Measurements from ENCODE around the gene POR. TPM values are rescaled to one million over a fixed set of nuclear protein-coding genes. Genes with fewer than 3 reads are reported as not detected.
A peak's percentile ranks its signal among the peaks of the same experiment; 100 is the strongest.

The POR gene
- total and polyA plus RNA-seq, 2 of the 13 experiments (the other 11 are each of a cell fraction or from before 2014, with no cell fraction given), result 145 to 266 TPM

DNA sequence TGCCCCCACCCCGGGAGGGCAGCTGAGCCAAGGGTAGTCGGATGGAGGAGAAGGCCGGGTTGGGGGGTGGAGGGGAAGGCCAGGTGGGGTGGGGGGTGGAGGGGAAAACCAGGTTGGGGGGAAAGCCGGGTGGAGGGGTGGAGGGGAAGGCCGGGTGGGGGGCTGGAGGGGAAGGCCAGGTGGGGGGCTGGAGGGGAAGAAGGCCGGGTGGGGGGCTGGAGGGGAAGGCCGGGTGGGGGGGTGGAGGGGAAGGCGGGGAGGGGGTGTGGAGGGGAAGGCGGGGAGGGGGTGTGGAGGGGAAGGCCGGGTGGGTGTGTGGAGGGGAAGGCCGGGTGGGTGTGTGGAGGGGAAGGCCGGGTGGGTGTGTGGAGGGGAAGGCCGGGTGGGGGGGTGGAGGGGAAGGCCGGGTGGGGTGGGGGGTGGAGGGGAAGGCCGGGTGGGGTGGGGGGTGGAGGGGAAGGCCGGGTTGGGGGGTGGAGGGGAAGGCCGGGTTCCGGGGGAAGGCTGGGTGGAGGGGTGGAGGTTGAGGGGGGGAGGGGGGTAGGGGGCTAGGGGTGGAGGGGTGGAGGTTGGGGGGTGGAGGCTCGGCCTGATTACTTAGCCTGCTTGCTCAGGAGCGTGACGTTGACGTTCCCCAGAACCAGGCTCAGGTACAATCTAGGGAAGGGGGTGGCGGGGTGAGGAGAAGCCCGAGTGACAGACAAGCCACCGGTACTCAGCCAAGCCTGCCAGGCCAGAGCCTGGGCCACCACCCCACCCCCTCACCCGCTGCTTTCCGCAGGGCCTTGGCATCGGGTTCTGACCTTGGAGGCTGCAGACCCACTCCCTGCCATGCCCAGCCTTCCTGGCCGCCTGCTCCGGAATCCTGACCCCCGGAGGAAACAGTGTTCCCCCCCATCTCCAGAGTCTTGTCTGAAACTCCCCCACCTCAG lies 73.9 kb downstream of the POR start (continued):
- no peak for TF ChIP-seq KLF11 (CRISPR knock-in tag; IDR thresholded peaks at IDR 0.05)
- TF ChIP-seq HNRNPK (IDR thresholded peaks at IDR 0.05; ENCODE audit: low read depth, low read length, poor library complexity, severe bottlenecking), result peak; percentile 62
- no peak for TF ChIP-seq SMAD9 (CRISPR knock-in tag; IDR thresholded peaks at IDR 0.05)

DNA sequence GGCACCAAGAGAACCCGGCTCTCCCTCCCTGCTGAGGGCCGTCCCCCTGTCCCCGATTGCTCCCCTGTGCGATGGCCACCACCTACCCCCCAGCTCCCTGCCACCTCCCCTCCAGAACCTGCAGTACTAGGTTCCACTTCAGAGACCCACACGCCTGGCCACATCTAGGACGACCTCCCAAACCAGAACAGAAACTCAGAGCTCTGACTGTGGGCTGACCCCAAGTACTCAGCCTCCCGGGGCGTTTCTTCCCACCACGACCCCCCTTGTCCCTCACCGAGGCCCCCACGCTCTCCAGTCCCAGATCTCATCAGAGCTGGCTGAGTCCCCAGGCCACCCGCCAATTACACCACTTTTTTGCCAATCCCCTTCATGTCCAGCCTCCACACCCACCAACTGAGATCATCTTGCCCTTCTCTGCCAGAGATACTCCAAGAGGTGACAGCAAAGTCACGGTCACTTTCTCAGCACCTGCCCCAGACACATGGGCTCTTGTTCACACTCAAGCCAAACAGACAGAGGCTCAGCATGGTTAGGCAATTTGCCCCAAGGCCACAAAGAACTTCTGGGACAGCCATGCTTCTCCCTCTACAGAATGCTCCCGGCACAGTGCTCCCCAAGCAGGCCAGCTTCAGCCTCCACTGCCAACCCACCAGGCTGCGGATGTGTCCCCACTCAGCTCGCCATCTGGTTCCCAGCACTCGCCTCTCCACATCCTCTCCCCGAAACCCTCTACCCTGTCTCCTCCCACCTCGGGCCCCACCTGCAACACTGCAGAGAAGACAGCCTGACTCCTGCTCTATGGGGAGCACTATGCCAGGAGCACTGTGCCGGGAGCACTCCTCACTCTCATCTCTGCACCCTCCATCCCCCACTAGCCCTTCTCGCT lies 74.8 kb downstream of the POR start:
- Histone ChIP-seq H3K27me3 (ENCODE audit: control insufficient read depth in 1 of 2, insufficient read depth in 2 of 2, low read length in 2 of 2) (no peaks in the 10 kb centered on the region), H3K9ac (ENCODE audit: insufficient read depth, low read depth, low read length) (no peak overlapping the region), H3K4me1 (ENCODE audit: insufficient read depth, low read length) (peaks cover 28% of the 10 kb centered on the region), H3K9me3 (ENCODE audit: low read length) (no peaks in the 10 kb centered on the region), H3K4me3 (replicated peaks in 1 of 3; ENCODE audit: insufficient read depth in 1 of 3, low read depth in 2 of 3, low read length in 3 of 3) (no peak overlapping the region), H4K20me1 (ENCODE audit: insufficient read depth, low read length) (peaks cover 4% of the 10 kb centered on the region; the same call in 1 of the 2 replicates), H3K79me2 (ENCODE audit: insufficient read depth, low read length) (peaks cover 2% of the 10 kb centered on the region), H3K36me3 (replicated peaks in 1 of 2; ENCODE audit: control insufficient read depth in 1 of 2, insufficient read depth in 2 of 2, low read length in 2 of 2) (peaks cover 18 to 34% of the 10 kb centered on the region in 2 experiments; a peak in 4 of 5 replicates), H3K4me2 (ENCODE audit: low read depth, low read length) (no peak overlapping the region), H2AFZ (ENCODE audit: low read length) (no peak overlapping the region), H3K27ac (ENCODE audit: extremely low read length, insufficient read depth, low read length) (no peak overlapping the region)
- ATAC-seq, result no peak
- FAIRE-seq, result no peak
- CTCF ChIA-PET (ENCODE audit: low intra/inter-chr PET ratio, low total read pairs), result no interaction called here
- POLR2A ChIA-PET, result no interaction called here
- in situ Hi-C loops (cut with HindIII; ENCODE audit: extremely low pct_ligation_motif_present, low pct_unique_long_range_greater_than_20kb), result no loop called here
- BruUV-seq (replicated peaks), result no TSS peak
- intact Hi-C loops (cut with micrococcal nuclease; ENCODE audit: unreplicated experiment), result no loop called here
- TF ChIP-seq POLR2A (IDR thresholded peaks at IDR 0.05; ENCODE audit: insufficient read depth in 1 of 2, low read depth in 2 of 2, low read length in 2 of 2) (no peak), SMAD1 (CRISPR knock-in tag; IDR thresholded peaks at IDR 0.05; ENCODE audit: borderline replicate concordance, low read depth) (no peak), AGO2 (optimal IDR thresholded peaks at IDR 0.05; ENCODE audit: low read depth, low read length) (peak; percentile 61), ZNF263 (CRISPR knock-in tag; IDR thresholded peaks at IDR 0.05) (peak; percentile 97), HNRNPLL (IDR thresholded peaks at IDR 0.05; ENCODE audit: low read depth, low read length, poor library complexity, severe bottlenecking) (no peak), ZNF7 (CRISPR knock-in tag; IDR thresholded peaks at IDR 0.05) (peak; percentile 51; the same call in 1 of the 2 replicates)
- TF ChIP-seq, protein P1, sequence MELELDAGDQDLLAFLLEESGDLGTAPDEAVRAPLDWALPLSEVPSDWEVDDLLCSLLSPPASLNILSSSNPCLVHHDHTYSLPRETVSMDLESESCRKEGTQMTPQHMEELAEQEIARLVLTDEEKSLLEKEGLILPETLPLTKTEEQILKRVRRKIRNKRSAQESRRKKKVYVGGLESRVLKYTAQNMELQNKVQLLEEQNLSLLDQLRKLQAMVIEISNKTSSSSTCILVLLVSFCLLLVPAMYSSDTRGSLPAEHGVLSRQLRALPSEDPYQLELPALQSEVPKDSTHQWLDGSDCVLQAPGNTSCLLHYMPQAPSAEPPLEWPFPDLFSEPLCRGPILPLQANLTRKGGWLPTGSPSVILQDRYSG (CRISPR knock-in tag; IDR thresholded peaks at IDR 0.05), result no peak
- TF ChIP-seq, protein P2, sequence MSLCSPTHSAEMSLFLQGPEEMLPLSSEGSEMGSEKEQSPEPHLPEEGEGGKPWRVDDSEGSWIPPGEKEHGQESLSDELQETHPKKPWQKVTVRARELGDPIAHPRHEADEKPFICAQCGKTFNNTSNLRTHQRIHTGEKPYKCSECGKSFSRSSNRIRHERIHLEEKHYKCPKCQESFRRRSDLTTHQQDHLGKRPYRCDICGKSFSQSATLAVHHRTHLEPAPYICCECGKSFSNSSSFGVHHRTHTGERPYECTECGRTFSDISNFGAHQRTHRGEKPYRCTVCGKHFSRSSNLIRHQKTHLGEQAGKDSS (CRISPR knock-in tag; IDR thresholded peaks at IDR 0.05; ENCODE audit: borderline replicate concordance, low read depth), result peak; percentile 94; the same call in 1 of the 2 replicates
- peak; percentile 11 for DNase-seq (ENCODE audit: low spot score)
- WGBS (ENCODE audit: low lambda C conversion rate), result 82% methylated on average over 21 of the region's 21 CpGs
